ENCODE data around the gene ZNF511. TPM values are rescaled to one million over a fixed set of nuclear protein-coding genes. Genes with fewer than 3 reads are reported as not detected.

The ZNF511 gene, protein sequence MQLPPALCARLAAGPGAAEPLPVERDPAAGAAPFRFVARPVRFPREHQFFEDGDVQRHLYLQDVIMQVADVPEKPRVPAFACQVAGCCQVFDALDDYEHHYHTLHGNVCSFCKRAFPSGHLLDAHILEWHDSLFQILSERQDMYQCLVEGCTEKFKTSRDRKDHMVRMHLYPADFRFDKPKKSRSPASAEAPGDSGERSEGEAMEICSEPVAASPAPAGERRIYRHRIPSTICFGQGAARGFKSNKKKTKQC
- total RNA-seq (2022; extraction: Qiagen RNA extraction; ENCODE audit: low read depth) = 59.7 to 77.8 TPM (median 69.4 TPM) in 5 replicates

DNA sequence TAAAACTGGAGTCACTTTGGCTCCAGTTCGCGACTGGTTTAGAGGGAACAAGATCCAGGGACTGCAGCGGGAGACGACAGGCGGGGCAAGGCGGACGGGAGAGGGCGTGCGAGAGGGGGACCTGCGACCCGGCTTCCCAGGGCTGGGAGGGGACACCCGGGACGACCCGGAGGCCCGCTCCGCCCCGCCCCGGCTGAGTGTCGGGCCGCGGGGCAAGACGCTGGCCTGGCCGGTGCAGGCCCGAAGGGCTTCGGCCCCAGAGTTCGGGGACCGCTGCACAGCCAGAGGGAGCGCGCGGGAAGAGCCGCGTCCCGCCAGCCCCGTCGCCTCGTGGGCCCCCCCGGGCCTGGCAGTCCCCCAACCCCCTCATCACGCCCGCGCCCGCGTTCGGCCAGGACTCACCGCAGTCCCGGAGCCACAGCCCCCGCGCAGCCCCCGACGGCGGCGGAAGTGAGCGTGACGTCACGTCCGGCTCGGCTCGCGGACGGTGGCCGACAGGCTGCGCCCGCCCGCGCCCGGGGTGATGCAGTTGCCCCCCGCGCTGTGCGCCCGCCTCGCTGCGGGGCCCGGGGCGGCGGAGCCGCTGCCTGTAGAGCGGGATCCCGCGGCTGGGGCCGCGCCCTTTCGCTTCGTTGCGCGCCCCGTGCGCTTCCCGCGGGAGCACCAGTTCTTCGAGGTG lies at the start of gene ZNF511, which contains the start of gene TUBGCP2:
TSS of gene ZNF511 (plus strand) at position 494 of the 679 bp plus-strand sequence. CDS start at position 524, 30 bp downstream.
TSS of gene TUBGCP2 (minus strand) at position 452 of the 679 bp plus-strand sequence. CDS start 5,931 bp downstream, outside the sequence.

DNA sequence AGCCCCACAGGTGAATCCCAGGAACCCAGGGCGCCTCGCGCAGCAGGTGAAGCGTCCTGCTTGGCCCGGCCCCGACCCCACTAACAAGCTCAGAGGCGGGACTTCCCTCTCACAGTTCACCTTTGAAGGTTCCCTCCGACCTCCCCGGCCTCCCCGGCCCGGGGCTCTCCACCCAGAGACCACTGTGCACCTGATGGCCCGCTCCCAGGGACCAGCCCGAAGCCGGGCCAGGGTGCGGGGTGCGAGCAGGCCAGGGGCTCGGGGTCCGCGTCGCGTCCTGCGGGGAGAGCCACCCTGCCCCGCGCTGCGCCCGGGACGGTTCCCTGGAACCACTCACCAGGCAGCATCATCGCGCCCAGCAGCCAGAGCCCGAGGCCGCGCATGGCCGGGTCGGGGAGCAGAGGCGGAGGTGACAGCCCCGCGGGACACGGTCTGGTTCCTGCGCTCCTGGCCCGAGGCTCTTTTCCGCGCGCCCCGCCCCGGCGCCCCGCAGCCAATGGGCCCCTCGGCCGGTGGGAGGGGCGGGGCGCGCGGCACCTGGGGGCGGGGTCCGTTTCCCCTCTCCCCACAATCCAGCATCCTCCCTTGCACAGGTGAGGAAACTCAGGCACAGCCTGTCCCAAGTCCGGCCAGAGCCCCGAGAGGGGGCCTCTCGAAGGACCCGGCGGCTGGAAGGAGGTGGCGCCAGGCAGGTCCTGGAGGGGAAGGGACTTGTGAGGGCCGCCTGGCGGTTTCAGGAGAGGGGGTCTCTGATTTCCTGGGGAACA lies 32.1 kb upstream of the ZNF511 start, which contains the start of gene ADAM8:
TSS of gene ADAM8 (minus strand) at position 434 of the 767 bp plus-strand sequence. CDS start at position 383, 51 bp downstream.

DNA sequence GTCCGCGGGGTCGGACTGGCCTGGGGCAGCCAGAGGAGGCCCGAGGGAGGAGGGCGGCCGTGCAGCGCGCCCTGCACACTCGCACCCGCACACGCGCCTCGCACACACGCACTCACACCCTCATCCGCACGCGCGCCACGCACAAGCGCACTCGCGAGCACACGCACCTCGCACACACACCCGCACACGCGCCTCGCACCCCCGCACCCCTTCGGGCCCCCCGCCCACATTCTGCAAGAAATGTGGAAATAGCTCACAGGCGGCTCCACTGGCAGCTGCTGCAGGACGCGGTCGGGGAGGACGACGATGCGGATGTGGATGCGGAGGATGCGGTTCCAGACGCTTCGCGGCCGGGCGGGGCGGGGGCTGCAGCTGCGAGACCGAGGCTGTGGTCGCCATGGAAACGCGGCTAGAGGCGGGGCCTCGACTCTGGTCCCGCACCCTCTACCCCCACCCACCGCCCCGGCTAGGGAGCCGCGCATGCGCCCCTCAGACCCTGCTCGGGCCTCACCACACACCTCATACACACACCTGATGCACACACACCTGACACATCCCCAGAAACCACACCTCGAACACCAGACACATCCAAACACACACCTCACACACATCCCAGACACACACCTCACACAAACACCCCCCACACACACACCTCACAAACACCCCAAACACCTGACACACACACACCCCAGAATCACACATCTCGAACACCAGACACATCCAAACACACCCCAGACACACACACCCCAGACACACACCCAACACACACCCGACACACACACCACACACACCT lies 28.1 kb downstream of the ZNF511 start, which contains the start of gene CALY:
TSS of gene CALY (minus strand) at position 320 of the 793 bp plus-strand sequence. CDS start 7,907 bp downstream, outside the sequence.

DNA sequence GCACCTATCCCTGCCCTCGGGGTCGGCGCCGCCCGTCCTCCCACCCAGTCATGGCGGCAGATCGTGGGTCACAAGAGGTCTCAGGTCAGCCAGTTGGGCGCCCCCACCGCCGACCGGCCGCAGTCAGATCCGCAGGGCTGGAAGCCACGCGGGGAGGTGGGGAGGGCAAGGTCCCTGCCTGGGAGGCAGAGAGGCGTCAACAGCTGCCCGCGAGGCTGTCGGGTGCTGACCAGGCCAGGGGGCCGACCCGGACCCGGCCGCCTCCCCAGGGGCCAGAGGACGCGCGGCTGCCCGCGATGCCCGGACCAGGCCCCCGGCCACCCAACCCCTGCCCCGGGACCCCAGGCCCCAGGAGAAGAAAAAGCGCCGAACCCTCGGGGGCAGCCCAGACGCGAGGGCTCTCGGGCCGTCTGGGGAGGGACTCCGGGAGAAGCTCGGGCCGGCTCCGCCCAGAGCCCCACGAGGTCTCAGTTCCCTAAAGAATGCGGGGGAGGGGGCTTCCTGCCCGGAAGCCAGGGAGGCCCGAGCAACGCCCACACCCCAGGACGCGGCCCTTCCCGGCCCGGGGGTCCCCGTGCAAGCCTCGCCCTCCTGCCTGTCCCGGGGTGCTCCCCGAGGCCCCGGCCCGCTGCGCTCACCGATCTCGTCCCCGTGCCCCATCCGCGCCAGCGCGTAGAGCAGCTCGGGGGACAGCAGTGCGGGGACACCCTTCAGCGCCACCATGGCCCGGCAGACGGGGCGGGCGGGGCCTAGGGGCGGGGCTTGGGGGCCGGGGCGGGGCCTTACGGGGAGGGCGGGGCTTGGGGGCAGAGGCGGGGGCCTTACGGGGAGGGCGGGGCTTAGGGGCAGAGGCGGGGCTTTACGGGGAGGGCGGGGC lies 48.8 kb downstream of the ZNF511 start, which contains the start of gene FUOM:
TSS of gene FUOM (minus strand) at position 735 of the 877 bp plus-strand sequence. CDS start at position 723, 12 bp downstream.

Other genes starting within 250 kb of the ZNF511 start
- 0.03 to 0.07 TPM (median 0.05 TPM) in 4 of 5 replicates, not detected in the other for gene ADGRA1, start 221.0 kb upstream of the ZNF511 start, total RNA-seq (2022; extraction: Qiagen RNA extraction; ENCODE audit: low read depth)
- 1.3 to 3.2 TPM (median 1.7 TPM) in 5 replicates for gene KNDC1, start 148.7 kb upstream of the ZNF511 start, total RNA-seq (2022; extraction: Qiagen RNA extraction; ENCODE audit: low read depth)
- gene UTF1, start 78.7 kb upstream of the ZNF511 start, total RNA-seq (2022; extraction: Qiagen RNA extraction; ENCODE audit: low read depth) = 0.07 TPM in 1 of 5 replicates, not detected in the others
- 0.03 TPM in 1 of 5 replicates, not detected in the others for gene VENTX, start 71.1 kb upstream of the ZNF511 start, total RNA-seq (2022; extraction: Qiagen RNA extraction; ENCODE audit: low read depth)
- gene ADAM8, start 32.0 kb upstream of the ZNF511 start, total RNA-seq (2022; extraction: Qiagen RNA extraction; ENCODE audit: low read depth) = 2.7 to 4.8 TPM (median 3.7 TPM) in 5 replicates
- gene TUBGCP2, start within 50 bp of the ZNF511 start, total RNA-seq (2022; extraction: Qiagen RNA extraction; ENCODE audit: low read depth) = 37.3 to 49.9 TPM (median 43.0 TPM) in 5 replicates
- gene CALY, start 28.0 kb downstream of the ZNF511 start, total RNA-seq (2022; extraction: Qiagen RNA extraction; ENCODE audit: low read depth) = 0.15 to 0.66 TPM (median 0.57 TPM) in 5 replicates
- gene PRAP1, start 38.5 kb downstream of the ZNF511 start, total RNA-seq (2022; extraction: Qiagen RNA extraction; ENCODE audit: low read depth) = 0.18 to 0.23 TPM in 2 of 5 replicates, not detected in the others
- 11.4 to 16.0 TPM (median 13.1 TPM) in 5 replicates for gene FUOM, start 49.1 kb downstream of the ZNF511 start, total RNA-seq (2022; extraction: Qiagen RNA extraction; ENCODE audit: low read depth)
- gene ECHS1, start 64.4 kb downstream of the ZNF511 start, total RNA-seq (2022; extraction: Qiagen RNA extraction; ENCODE audit: low read depth) = 137 to 152 TPM (median 142 TPM) in 5 replicates
- gene PAOX, start 70.3 kb downstream of the ZNF511 start, total RNA-seq (2022; extraction: Qiagen RNA extraction; ENCODE audit: low read depth) = 1.8 to 2.4 TPM (median 2.0 TPM) in 5 replicates
- gene MTG1, start 85.2 kb downstream of the ZNF511 start, total RNA-seq (2022; extraction: Qiagen RNA extraction; ENCODE audit: low read depth) = 41.5 to 58.5 TPM (median 50.2 TPM) in 5 replicates
- gene SPRN, start 115.7 kb downstream of the ZNF511 start, total RNA-seq (2022; extraction: Qiagen RNA extraction; ENCODE audit: low read depth) = 0.13 to 0.38 TPM (median 0.21 TPM) in 5 replicates
- 0.18 to 0.44 TPM (median 0.19 TPM) in 5 replicates for gene SCART1, start 145.0 kb downstream of the ZNF511 start, total RNA-seq (2022; extraction: Qiagen RNA extraction; ENCODE audit: low read depth)
- gene CYP2E1, start 218.4 kb downstream of the ZNF511 start, total RNA-seq (2022; extraction: Qiagen RNA extraction; ENCODE audit: low read depth) = 0.19 to 0.30 TPM (median 0.28 TPM) in 5 replicates

All from A549 treated with DMSO at 1 μM for 4 hours (cell line).